Fibroblast of villous mesenchyme (primary cell): Measurements from ENCODE around the gene DHX35. TPM values are rescaled to one million over a fixed set of nuclear protein-coding genes. Genes with fewer than 3 reads are reported as not detected.

Experiments
- DNase-seq: peaks from one replicate; pipeline ENCODE4 v3.0.0-alpha.2; 2010; ENCODE audit warnings: low read depth
- H3K4me3 ChIP-seq: 2 replicates; pipeline ENCODE4 v1.5.1; 2011; ENCODE audit warnings: low read depth, mild to moderate bottlenecking, low read length
- CTCF ChIP-seq: IDR thresholded peaks from 2 replicates; pipeline ENCODE4 v1.5.1; 2012; ENCODE audit warnings: low read depth, mild to moderate bottlenecking, low read length; ENCODE audit not compliant: insufficient read depth
- total RNA-seq: library from RNA; depleted of rRNA; stranded (reverse); fragments of >200 nt; gene quantifications from 2 replicates; pipeline ENCODE4 v1.2.3, GENCODE V29; 2012

Gene DHX35
- total RNA-seq, 1 donor = 12.5 TPM

- peak overlapping the region; percentile 88 for H3K4me3 ChIP-seq
- peak; percentile 98 for TF ChIP-seq CTCF
- DNase-seq = peak; percentile 64
Measured at GRCh38 chr20:39049684-39050554, 87.8 kb downstream of the DHX35 start.

- DNase-seq = no peak
- no peak for TF ChIP-seq CTCF
- H3K4me3 ChIP-seq = peak overlapping the region; percentile 88
Measured at GRCh38 chr20:39050555-39050902, 88.4 kb downstream of the DHX35 start.

- no peak for TF ChIP-seq CTCF
- no peak for DNase-seq
- H3K4me3 ChIP-seq = no peak overlapping the region
Measured at GRCh38 chr20:39052676-39053075, 90.5 kb downstream of the DHX35 start.

- TF ChIP-seq CTCF = no peak
- no peak for DNase-seq
Measured at GRCh38 chr20:39057143-39057542, 95.0 kb downstream of the DHX35 start.

GRCh38 chr20:39057911-39058310 lies 95.8 kb downstream of the DHX35 start:
- DNase-seq = no peak
- H3K4me3 ChIP-seq = no peak overlapping the region
- no peak for TF ChIP-seq CTCF

More at GRCh38 chr20:39057143-39057542, 95.0 kb downstream of the DHX35 start:
- H3K4me3 ChIP-seq = no peak overlapping the region

- no peak for TF ChIP-seq CTCF
- H3K4me3 ChIP-seq = no peak overlapping the region
- no peak for DNase-seq
Measured at GRCh38 chr20:39059036-39059435, 96.9 kb downstream of the DHX35 start.
